ENCODE results near the gene KRTAP12-1.
"Not testable (repeated sequence)": the region's sequence is repeated elsewhere in the genome, so short reads cannot be mapped to it uniquely, and the experiment has no call there.

KRTAP12-1 gene

DNA sequence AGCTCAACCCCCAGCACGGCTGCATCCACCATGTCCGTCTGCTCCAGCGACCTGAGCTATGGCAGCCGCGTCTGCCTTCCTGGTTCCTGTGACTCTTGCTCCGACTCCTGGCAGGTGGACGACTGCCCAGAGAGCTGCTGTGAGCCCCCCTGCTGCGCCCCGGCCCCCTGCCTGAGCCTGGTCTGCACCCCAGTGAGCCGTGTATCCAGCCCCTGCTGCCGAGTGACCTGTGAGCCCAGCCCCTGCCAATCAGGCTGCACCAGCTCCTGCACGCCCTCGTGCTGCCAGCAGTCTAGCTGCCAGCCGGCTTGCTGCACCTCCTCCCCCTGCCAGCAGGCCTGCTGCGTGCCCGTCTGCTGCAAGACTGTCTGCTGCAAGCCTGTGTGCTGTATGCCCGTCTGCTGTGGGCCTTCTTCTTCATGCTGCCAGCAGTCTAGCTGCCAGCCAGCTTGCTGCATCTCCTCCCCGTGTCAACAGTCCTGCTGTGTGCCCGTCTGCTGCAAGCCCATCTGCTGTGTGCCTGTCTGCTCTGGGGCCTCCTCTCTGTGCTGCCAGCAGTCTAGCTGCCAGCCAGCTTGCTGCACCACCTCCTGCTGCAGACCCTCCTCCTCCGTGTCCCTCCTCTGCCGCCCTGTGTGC is 15.3 kb upstream of the KRTAP12-1 start, which contains the start of gene KRTAP10-12:
KRTAP10-12 (plus strand) TSS at position 1 of the 639 bp plus-strand sequence; CDS start at position 31, 30 bp downstream.
- FAIRE-seq: not testable (repeated sequence)

- no peak for FAIRE-seq
Observed at GRCh38 chr21:44696572-44696971, 14.6 kb upstream of the KRTAP12-1 start.

DNA sequence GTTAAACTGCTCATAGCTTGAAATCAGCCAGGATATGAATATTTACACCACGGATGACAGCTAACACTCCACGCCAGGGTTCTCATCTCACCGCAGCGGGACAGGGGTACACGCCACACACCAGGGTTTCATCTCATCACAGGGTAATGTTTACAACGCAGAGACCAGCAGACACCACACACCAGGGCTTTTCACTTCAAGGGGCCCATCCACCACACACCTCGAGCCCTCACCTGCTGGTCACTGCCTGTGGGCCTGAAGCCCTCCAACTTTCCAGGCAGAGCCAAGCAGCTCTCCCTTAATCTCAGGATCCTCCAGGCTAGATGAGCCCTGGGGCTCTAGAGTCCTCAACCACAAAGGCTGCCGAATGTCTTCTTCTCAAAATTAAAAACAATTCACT is 13.7 kb upstream of the KRTAP12-1 start:
- FAIRE-seq: no peak

DNA sequence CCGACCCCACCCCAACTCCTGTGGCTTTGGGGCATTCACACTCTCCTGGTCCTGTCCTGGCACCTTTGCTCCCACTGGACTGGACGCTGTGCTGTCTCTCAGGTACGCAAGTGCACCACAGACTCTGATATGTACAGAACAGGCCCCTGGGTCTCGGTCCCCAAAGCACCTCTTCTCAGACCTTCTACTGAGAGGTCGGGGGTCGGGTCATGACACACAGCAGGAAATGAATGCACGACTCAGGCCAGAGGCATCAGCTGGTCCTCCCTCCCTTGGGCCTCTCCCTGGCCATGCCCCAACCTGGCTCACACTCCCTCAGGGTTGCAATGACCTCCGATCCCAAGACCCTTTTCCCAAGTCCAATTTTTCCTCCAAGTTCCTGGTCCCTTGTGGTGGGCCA is 13.2 kb upstream of the KRTAP12-1 start:
- FAIRE-seq: no peak

- no peak for FAIRE-seq
Observed at GRCh38 chr21:44694776-44695175, 12.8 kb upstream of the KRTAP12-1 start.

GRCh38 chr21:44692798-44693512 is 11.0 kb upstream of the KRTAP12-1 start:
- FAIRE-seq: no peak

- no peak for FAIRE-seq
Observed at GRCh38 chr21:44691686-44692085, 9.7 kb upstream of the KRTAP12-1 start.

- FAIRE-seq: not testable (repeated sequence)
Observed at GRCh38 chr21:44689740-44690139, 7.8 kb upstream of the KRTAP12-1 start.

DNA sequence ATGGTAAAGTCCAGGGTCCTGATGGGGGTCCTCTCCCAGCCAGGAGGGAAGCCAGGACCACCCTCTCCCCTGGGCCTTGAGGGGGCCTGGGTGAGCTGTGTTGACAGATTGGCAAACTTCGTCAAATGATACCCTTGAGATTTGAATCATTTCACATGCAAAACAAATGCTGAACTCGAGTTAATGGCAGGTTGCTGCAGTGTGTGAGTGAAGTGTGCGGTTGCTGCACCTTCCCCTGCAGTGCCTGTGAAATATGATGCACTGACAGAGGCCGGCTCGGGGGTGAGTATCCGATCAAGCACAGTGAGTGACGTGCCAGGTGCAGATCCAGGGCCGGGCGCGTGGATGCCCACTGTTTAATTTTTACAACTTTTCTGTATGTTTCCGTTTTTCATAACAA is 5.7 kb upstream of the KRTAP12-1 start:
- no peak for FAIRE-seq

- FAIRE-seq: no peak
Observed at GRCh38 chr21:44686843-44687561, 5.0 kb upstream of the KRTAP12-1 start.

DNA sequence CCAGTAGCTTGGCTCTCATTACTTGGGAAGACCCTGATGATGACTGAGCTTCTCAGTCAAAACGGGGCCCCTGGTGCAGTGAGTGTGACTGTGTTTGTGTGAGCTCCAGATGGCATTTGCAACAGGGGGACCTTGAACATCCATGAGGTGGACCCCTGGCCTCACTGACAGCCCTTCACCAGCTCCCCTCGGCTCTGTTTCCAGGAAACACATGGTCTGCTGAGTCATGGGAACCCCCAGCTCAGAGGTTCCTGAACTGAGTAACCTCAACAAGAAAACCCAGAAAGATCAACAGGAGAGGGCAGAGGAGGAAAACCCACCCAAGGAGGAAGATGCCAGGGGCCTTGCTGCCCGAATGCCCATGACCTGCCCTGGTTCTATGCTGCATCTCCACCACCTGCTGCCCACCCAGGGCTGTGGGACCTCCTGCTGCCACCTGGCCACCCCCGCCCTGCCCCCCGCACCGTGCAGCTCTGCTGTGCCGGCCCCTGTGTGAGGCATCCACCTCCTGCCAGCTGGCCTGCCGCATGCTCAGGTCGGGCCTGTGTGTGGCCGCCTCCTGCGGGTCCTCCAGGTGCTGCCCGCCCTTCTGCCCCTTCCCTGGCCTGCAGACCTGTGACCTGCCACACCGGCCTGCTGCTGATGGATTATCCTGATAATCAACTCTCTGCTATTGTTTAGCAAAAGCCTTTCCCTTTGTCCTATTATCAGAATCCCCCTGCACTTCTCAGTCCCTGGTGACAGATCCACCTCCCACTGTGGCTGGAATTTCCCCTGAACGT is 4.2 kb upstream of the KRTAP12-1 start:
- FAIRE-seq: no peak

- FAIRE-seq: not testable (repeated sequence)
Observed at GRCh38 chr21:44685050-44685449, 3.1 kb upstream of the KRTAP12-1 start.

DNA sequence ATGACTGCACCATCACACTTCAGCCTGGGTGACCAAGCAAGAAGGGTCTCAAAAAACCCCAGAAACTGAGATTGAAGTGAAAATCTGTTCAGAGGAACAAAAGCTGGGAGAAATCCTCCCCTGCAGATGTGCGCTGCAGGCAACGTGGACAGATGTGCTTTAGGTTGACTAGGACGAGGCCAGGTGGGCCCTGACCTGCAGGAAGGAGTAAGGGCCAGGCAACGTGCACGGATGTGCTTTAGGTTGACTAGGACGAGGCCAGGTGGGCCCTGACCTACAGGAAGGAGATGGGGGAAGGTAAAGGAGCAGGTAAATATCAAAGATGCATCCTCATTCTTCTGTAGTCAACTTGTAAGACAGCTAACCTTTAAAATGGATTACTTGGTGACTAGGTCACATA is 2.5 kb upstream of the KRTAP12-1 start:
- no peak for FAIRE-seq

- no peak for FAIRE-seq
Observed at GRCh38 chr21:44684077-44684476, 2.1 kb upstream of the KRTAP12-1 start.

GRCh38 chr21:44682580-44683151 is 703 bp upstream of the KRTAP12-1 start:
- FAIRE-seq: no peak

DNA sequence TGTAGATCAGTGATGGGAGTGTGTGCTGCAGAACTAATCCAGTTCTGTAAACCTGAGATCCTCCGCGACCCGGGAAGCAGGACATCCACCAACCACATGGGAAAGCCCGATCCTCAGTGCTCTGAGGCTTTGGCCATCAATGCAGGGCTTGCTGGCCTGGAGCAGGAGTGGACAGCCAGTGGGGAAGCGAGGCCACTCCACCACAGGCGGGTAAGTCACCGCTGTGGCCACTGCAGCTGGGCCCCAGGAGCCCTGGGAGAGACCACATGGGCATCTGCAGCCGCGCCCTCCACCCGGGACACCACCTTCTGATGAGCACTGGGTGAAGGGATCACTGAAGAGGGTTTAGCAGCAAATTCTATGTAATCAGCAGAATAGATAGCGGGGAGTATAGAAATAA is 811 bp downstream of the KRTAP12-1 start:
- FAIRE-seq: no peak

- FAIRE-seq: no peak
Observed at GRCh38 chr21:44677881-44678280, 4.1 kb downstream of the KRTAP12-1 start.

DNA sequence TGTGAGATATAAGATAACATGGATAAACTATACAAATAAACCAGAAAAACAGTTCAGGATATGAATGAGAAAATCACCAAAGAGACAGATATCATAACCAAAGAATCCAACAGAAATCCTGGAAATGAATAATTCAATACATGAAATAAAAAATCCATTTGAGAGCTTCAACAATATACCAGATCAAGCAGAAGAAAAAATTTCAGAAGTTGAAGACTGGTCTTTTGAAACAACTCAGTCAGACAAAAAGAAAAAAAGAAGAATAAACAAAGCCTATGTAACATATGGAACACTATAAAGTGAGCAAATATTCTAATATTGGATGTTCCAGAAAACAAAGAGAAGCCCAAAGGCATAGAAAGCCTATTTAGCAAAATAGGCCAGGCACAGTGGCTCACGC is 10.1 kb downstream of the KRTAP12-1 start:
- FAIRE-seq: no peak

DNA sequence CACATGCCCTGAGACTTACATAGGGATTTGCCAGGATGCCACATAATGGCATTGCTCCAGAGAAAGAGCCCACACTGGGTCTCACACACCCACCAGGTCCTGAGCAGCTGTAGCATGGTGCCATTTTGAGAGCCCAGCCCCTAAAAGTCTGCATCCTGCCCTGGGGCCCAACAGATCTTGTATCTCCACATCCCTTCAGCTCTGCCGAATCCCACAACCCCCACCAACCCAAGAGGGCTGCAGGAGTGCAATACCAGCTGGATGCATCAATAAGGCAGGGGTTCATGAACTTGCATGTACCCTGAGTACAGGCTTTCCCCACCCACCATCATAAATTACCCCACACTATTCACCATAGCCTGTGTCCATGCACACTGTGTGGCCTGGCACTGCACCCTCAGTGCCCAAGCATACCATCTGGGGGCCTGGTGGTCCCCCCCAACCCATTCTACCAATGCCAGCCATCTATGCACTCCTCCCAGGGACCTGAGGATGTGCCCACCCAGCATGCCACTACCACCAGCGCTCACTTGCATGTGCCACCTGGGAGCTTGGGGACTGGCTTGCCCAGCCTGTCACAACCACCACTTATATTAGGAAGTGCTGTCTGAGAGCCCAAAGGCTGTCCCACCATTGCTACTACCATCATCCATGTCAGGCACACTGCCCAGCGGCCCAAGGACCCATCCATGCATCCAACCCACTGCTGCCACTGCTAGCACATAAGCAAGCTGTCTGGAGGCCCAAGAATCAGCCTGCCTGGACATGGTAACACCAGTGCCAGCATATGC is 11.1 kb downstream of the KRTAP12-1 start:
- no peak for FAIRE-seq

DNA sequence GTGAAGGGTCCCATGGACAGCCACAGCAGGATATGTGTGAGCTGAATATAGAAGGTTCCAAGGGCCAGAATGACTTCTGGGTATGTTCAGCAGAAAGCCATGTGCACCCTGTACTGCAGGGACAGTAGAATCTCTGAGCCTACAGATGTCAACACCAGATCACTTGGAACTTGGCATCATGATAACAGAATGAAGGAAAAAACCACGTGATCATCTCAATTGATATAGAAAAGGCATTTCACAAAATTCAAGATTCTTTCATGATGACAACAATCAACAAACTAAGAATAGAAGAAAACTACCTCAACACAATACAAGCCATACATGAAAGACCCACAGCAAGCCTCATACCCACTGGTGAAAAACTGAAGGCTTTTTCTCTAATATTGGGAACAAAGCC is 14.4 kb downstream of the KRTAP12-1 start:
- no peak for FAIRE-seq

DNA sequence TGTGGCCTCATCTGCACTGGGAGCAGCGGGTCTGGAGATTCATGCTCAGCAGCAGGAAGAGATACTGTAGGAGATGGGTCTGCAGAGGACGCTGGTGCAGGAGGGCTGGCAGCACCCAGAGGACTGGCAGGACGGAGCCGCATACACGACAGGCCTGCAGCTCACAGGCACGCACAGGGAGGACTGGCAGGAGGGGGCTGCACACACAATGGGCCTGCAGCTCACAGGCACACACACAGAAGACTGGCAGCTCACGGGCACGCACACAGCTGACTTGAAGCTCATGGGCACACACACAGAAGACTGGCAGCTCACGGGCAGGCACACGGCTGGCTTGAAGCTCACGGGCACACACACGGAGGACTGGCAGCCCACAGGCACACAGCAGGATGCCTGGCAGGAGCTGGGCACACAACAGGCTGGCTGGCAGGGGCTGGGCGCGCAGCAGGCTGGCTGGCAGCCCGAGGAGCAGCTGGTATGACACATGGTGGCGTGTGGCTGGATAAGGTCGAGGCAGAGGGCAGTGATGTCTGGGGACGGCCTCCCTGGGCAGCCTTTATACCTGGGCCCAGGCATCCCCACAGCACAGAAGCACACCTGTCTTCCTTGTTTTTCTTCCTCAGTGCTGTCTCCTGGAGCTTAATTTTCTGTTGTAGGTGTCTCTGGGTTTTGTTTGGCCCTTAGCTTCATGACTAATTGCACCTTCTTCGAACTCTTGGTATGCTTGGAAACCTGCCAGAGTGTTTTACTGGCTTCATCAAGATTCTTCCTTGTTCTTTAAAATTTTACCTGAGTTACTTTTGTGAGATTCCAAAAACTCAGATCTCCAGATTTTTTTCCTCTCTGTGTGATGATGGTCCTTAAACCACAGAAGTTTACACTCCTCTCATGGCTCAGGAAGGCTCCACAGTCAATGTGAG is 15.3 kb downstream of the KRTAP12-1 start, which contains the start of gene KRTAP12-2:
KRTAP12-2 (minus strand) TSS at position 527 of the 920 bp plus-strand sequence; CDS start at position 486, 41 bp downstream.
- no peak for FAIRE-seq
